Gastroesophageal sphincter (tissue), 4 donors: Measurements from ENCODE around the gene OSGEPL1. TPM values are rescaled to one million over a fixed set of nuclear protein-coding genes. Genes with fewer than 3 reads are reported as not detected.

ENCODE experiments used
- ATAC-seq: fragments of 150-250 bp; one replicate; pipeline ENCODE4 v1.9.1; 2016; ENCODE audit warnings: mild to moderate bottlenecking, moderate library complexity
- H3K27ac ChIP-seq, 4 donors: fragments of 200-600 bp; sonication (generic) in 3 of 4; 1 replicate in 3 of 4; 2 replicates in 1 of 4; pipeline ENCODE4 v1.5.1; 2016 to 2019
- H3K27me3 ChIP-seq: fragments of 200-600 bp; sonication (generic); one replicate; pipeline ENCODE4 v1.5.1; 2019
- H3K36me3 ChIP-seq, 2 donors: fragments of 200-600 bp; sonication (generic); one replicate each; pipeline ENCODE4 v1.5.1; 2019; ENCODE audit warnings: control low read depth in 1 of 2
- H3K4me1 ChIP-seq, 3 donors: fragments of 200-600 bp; sonication (generic); 1 replicate in 2 of 3; 2 replicates in 1 of 3; pipeline ENCODE4 v1.5.1; 2016 to 2019; ENCODE audit warnings: control low read depth in 2 of 3
- H3K4me3 ChIP-seq, 2 donors: fragments of 200-600 bp; sonication (generic); one replicate each; pipeline ENCODE4 v1.5.1; 2019; ENCODE audit warnings: mild to moderate bottlenecking in 1 of 2, moderate library complexity in 1 of 2
- H3K9me3 ChIP-seq, 3 donors: fragments of 200-600 bp; sonication (generic); one replicate each; pipeline ENCODE4 v1.5.1; 2017 to 2019; ENCODE audit warnings: control low read depth in 2 of 3
- EP300 ChIP-seq: sonication (generic); formaldehyde crosslinking; IDR thresholded peaks from one replicate; pipeline ENCODE4 v1.6.1; 2017; ENCODE audit warnings: antibody characterized with exemption, mild to moderate bottlenecking
- POLR2A ChIP-seq, 2 donors: fragments of 450-650 bp; IDR thresholded peaks; one replicate each; pipeline ENCODE4 v1.6.1; 2017; ENCODE audit warnings: antibody characterized with exemption in 2 of 2, mild to moderate bottlenecking in 2 of 2, moderate library complexity in 1 of 2
- POLR2AphosphoS5 ChIP-seq: sonication (generic); formaldehyde crosslinking; IDR thresholded peaks from one replicate; pipeline ENCODE4 v1.6.1; 2017; ENCODE audit warnings: antibody characterized with exemption
- WGBS, 2 donors: methylation state at CpG; one replicate each; pipeline ENCODE4 v1.1.5; 2018; ENCODE audit warnings: low coverage in 1 of 2; 5-methylcytosine and 5-hydroxymethylcytosine counted together
- total RNA-seq, 4 donors: library from RNA; depleted of rRNA; stranded (reverse); fragments of >200 nt; gene quantifications; one replicate each; pipeline ENCODE4 v1.1.0, GENCODE V29; 2016
- TF ChIP-seq, protein P1 (sequence below), 4 experiments: fragments of 200-600 bp in 2 of 4; fragments of 450-650 bp in 2 of 4; sonication (generic) in 1 of 4; IDR thresholded peaks; one replicate each; pipeline ENCODE4 v1.5.1; 2017 to 2019; ENCODE audit warnings: antibody characterized with exemption in 4 of 4, mild to moderate bottlenecking in 2 of 4, moderate library complexity in 2 of 4

OSGEPL1 gene
- total RNA-seq, 4 donors from 2014 or later: 5.0 to 7.7 (median 6.5) TPM

- H3K4me1 ChIP-seq: peaks cover 0 to 13% (median 0%) of the 10 kb centered on the region in 3 donors
- H3K27ac ChIP-seq: no peak overlapping the region
- no peaks in the 10 kb centered on the region for H3K27me3 ChIP-seq
- no peak for ATAC-seq
- peaks cover 0 to 43% of the 10 kb centered on the region in 2 donors for H3K36me3 ChIP-seq
- H3K4me3 ChIP-seq: no peak overlapping the region
- TF ChIP-seq POLR2AphosphoS5: no peak
- TF ChIP-seq, protein P1, sequence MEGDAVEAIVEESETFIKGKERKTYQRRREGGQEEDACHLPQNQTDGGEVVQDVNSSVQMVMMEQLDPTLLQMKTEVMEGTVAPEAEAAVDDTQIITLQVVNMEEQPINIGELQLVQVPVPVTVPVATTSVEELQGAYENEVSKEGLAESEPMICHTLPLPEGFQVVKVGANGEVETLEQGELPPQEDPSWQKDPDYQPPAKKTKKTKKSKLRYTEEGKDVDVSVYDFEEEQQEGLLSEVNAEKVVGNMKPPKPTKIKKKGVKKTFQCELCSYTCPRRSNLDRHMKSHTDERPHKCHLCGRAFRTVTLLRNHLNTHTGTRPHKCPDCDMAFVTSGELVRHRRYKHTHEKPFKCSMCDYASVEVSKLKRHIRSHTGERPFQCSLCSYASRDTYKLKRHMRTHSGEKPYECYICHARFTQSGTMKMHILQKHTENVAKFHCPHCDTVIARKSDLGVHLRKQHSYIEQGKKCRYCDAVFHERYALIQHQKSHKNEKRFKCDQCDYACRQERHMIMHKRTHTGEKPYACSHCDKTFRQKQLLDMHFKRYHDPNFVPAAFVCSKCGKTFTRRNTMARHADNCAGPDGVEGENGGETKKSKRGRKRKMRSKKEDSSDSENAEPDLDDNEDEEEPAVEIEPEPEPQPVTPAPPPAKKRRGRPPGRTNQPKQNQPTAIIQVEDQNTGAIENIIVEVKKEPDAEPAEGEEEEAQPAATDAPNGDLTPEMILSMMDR (IDR thresholded peaks at IDR 0.05): no peak
- H3K9me3 ChIP-seq: no peaks in the 10 kb centered on the region
Measured at GRCh38 chr2:189799030-189799331, 36.4 kb upstream of the OSGEPL1 start.

GRCh38 chr2:189798312-189799029 is 35.9 kb upstream of the OSGEPL1 start:
- Histone ChIP-seq H3K9me3 (no peaks in the 10 kb centered on the region), H3K4me3 (no peak overlapping the region), H3K27me3 (no peaks in the 10 kb centered on the region), H3K27ac (peak overlapping the region in 1 of 4 donors; percentile 1), H3K36me3 (peaks cover 0 to 48% of the 10 kb centered on the region in 2 donors), H3K4me1 (peaks cover 0 to 13% (median 0%) of the 10 kb centered on the region in 3 donors)
- WGBS, 2 donors: 36 to 40% methylated on average over 2 to 4 of the region's 4 CpGs
- TF ChIP-seq POLR2AphosphoS5 (no peak), EP300 (no peak), POLR2A (IDR thresholded peaks at IDR 0.05) (no peak)
- TF ChIP-seq, protein P1 (IDR thresholded peaks at IDR 0.05): peak in 2 of 4 experiments; percentile 22 to 24
- peak; percentile 63 for ATAC-seq

DNA sequence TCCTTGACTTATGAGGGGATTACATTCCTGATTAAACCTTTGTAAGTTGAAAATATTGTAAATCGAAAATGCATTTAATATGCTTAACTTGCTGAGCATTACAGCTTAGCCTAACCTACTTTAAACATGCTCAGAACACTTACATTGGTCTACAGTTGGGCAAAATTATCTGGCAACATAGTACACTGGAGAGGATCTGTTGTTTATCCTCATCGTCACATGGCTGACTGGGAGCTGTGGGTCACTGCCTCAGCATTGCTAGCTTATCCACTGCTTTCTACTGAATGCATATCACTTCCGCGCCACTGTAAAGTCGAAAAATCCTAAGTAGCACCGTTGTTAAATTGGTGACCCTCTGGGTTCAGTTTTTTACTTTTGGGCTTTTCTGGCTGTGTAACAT is 35.3 kb upstream of the OSGEPL1 start:
- no peak for ATAC-seq
- Histone ChIP-seq H3K4me1 (peaks cover 0 to 13% (median 0%) of the 10 kb centered on the region in 3 donors), H3K36me3 (peaks cover 0 to 54% of the 10 kb centered on the region in 2 donors), H3K27ac (peak overlapping the region in 1 of 4 donors; percentile 1), H3K9me3 (no peaks in the 10 kb centered on the region), H3K27me3 (no peaks in the 10 kb centered on the region), H3K4me3 (no peak overlapping the region)
- 75 to 78% methylated on average over 4 to 6 of the region's 6 CpGs for WGBS, 2 donors
- no peak for TF ChIP-seq POLR2A (IDR thresholded peaks at IDR 0.05)
- no peak for TF ChIP-seq POLR2AphosphoS5
- TF ChIP-seq, protein P1 (IDR thresholded peaks at IDR 0.05): no peak
- no peak for TF ChIP-seq EP300

DNA sequence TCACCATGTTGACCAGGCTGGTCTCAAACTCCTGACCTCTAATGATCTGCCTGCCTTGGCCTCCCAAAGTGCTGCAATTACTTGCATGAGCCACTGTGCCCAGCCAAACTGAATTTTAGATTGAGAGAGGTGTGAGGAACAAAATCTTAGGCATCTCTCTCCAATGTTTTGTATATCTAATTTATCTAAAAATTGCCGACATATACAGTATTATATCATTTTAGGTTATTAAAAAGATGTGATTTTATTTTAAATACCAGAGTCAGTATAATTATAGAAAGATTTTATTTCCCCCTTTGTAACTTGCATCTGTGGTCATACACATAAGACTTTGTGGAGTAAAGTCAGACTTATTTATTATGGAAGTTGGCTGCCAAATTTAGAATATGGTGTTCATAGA is 31.7 kb upstream of the OSGEPL1 start:
- H3K4me3 ChIP-seq: no peak overlapping the region
- H3K4me1 ChIP-seq: peaks cover 0 to 9% (median 0%) of the 10 kb centered on the region in 3 donors
- no peak for TF ChIP-seq POLR2A (IDR thresholded peaks at IDR 0.05)
- TF ChIP-seq, protein P1 (IDR thresholded peaks at IDR 0.05): no peak
- no peak for TF ChIP-seq EP300
- no peak for TF ChIP-seq POLR2AphosphoS5
- 100% methylated on average over 1 of the region's 1 CpG for WGBS, 2 donors
- H3K9me3 ChIP-seq: no peaks in the 10 kb centered on the region
- ATAC-seq: no peak
- H3K36me3 ChIP-seq: peaks cover 0 to 70% of the 10 kb centered on the region in 2 donors
- H3K27ac ChIP-seq: no peak overlapping the region
- no peaks in the 10 kb centered on the region for H3K27me3 ChIP-seq

DNA sequence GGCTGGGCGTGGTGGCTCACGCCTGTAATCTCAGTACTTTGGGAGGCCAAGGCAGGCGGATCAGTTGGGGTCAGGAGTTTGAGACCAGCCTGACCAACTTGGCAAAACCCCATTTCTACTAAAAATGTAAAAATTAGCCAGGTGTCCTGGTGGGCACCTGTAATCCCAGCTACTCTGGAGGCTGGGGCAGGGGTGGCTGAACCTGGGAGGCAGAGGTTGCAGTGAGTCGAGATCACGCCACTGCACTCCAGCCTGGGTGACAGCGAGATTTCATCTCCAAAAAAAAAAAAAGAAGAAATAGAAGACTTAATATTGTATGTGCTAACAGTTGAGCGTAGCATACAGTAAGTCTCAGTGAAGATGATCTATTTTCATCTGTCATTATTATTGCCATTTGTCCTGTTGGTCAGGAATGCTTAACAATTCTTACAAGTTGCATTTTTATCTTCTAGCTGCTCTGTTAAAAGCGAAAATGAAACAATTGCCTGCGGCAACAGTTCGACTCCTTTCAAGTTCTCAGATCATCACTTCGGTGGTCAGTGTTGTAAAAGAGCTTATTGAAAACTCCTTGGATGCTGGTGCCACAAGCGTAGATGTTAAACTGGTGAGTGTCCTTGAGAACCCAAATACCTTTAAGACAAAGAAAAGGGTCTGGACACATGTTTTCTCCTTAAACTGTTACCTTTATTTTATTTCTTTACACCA is 28.9 kb upstream of the OSGEPL1 start:
- no peak overlapping the region for H3K27ac ChIP-seq
- no peaks in the 10 kb centered on the region for H3K27me3 ChIP-seq
- no peaks in the 10 kb centered on the region for H3K9me3 ChIP-seq
- no peak overlapping the region for H3K4me3 ChIP-seq
- 77 to 91% methylated on average over 10 of the region's 12 CpGs for WGBS, 2 donors
- no peaks in the 10 kb centered on the region for H3K4me1 ChIP-seq
- H3K36me3 ChIP-seq: peaks cover 0 to 52% of the 10 kb centered on the region in 2 donors
- TF ChIP-seq EP300: no peak
- TF ChIP-seq, protein P1 (IDR thresholded peaks at IDR 0.05): no peak
- no peak for TF ChIP-seq POLR2AphosphoS5
- no peak for TF ChIP-seq POLR2A (IDR thresholded peaks at IDR 0.05)
- ATAC-seq: no peak
